ENCODE data around the gene TIMM17A. TPM values are rescaled to one million over a fixed set of nuclear protein-coding genes. Genes with fewer than 3 reads are reported as not detected.
"Not testable (repeated sequence)": the region's sequence is repeated elsewhere in the genome, so short reads cannot be mapped to it uniquely, and the experiment has no call there.

TIMM17A gene
- total RNA-seq, 2 experiments from 2014 or later = 116 to 120 TPM

GRCh38 chr1:202013603-202014002 is 58.3 kb downstream of the TIMM17A start:
- Mint-ChIP-seq H3K27ac (no peak overlapping the region), H3K36me3 (no peaks in the 10 kb centered on the region), H3K4me3 (no peak overlapping the region), H3K9me3 (no peaks in the 10 kb centered on the region), H3K27me3 (peaks cover 4% of the 10 kb centered on the region), H3K4me1 (no peaks in the 10 kb centered on the region)
- DNase-seq = no peak

- Mint-ChIP-seq H3K9me3 (no peaks in the 10 kb centered on the region), H3K4me1 (no peaks in the 10 kb centered on the region), H3K36me3 (no peaks in the 10 kb centered on the region), H3K27me3 (peaks cover 4% of the 10 kb centered on the region), H3K27ac (no peak overlapping the region), H3K4me3 (no peak overlapping the region)
- no peak for DNase-seq
These were observed 58.8 kb downstream of the TIMM17A start for GRCh38 chr1:202014060-202014459.

GRCh38 chr1:202014915-202015661 is 59.8 kb downstream of the TIMM17A start:
- H3K36me3 Mint-ChIP-seq = no peaks in the 10 kb centered on the region

GRCh38 chr1:202015662-202015937 is 60.3 kb downstream of the TIMM17A start:
- Mint-ChIP-seq H3K4me1 (no peaks in the 10 kb centered on the region), H3K27ac (no peak overlapping the region), H3K9me3 (no peaks in the 10 kb centered on the region), H3K36me3 (no peaks in the 10 kb centered on the region), H3K27me3 (peaks cover 4% of the 10 kb centered on the region), H3K4me3 (no peak overlapping the region)
- no peak for DNase-seq

More at GRCh38 chr1:202014915-202015661, 59.8 kb downstream of the TIMM17A start:
- no peak for DNase-seq
- no peaks in the 10 kb centered on the region for H3K9me3 Mint-ChIP-seq
- peaks cover 4% of the 10 kb centered on the region for H3K27me3 Mint-ChIP-seq
- no peaks in the 10 kb centered on the region for H3K4me1 Mint-ChIP-seq
- no peak overlapping the region for H3K4me3 Mint-ChIP-seq
- no peak overlapping the region for H3K27ac Mint-ChIP-seq

- Mint-ChIP-seq H3K4me3 (no peak overlapping the region), H3K9me3 (no peaks in the 10 kb centered on the region), H3K4me1 (no peaks in the 10 kb centered on the region), H3K36me3 (no peaks in the 10 kb centered on the region), H3K27ac (no peak overlapping the region), H3K27me3 (peaks cover 4% of the 10 kb centered on the region)
- no peak for DNase-seq
These were observed 60.9 kb downstream of the TIMM17A start for GRCh38 chr1:202016022-202016810.

- no peaks in the 10 kb centered on the region for H3K4me1 Mint-ChIP-seq
- no peak for DNase-seq
- H3K9me3 Mint-ChIP-seq = no peaks in the 10 kb centered on the region
- H3K27ac Mint-ChIP-seq = no peak overlapping the region
- no peak overlapping the region for H3K4me3 Mint-ChIP-seq
- peaks cover 4% of the 10 kb centered on the region for H3K27me3 Mint-ChIP-seq
- no peaks in the 10 kb centered on the region for H3K36me3 Mint-ChIP-seq
These were observed 61.8 kb downstream of the TIMM17A start for GRCh38 chr1:202016811-202017748.

- Mint-ChIP-seq H3K36me3 (no peaks in the 10 kb centered on the region), H3K9me3 (no peaks in the 10 kb centered on the region), H3K4me3 (no peak overlapping the region), H3K27ac (no peak overlapping the region), H3K4me1 (no peaks in the 10 kb centered on the region), H3K27me3 (peaks cover 4% of the 10 kb centered on the region)
- no peak for DNase-seq
These were observed 62.6 kb downstream of the TIMM17A start for GRCh38 chr1:202017749-202018467.

GRCh38 chr1:202018468-202019234 is 63.3 kb downstream of the TIMM17A start:
- H3K27me3 Mint-ChIP-seq = peaks cover 4% of the 10 kb centered on the region
- no peak overlapping the region for H3K4me3 Mint-ChIP-seq
- H3K9me3 Mint-ChIP-seq = no peaks in the 10 kb centered on the region
- no peaks in the 10 kb centered on the region for H3K36me3 Mint-ChIP-seq
- no peak overlapping the region for H3K27ac Mint-ChIP-seq
- no peaks in the 10 kb centered on the region for H3K4me1 Mint-ChIP-seq
- no peak for DNase-seq

GRCh38 chr1:202019235-202019558 is 63.9 kb downstream of the TIMM17A start:
- H3K36me3 Mint-ChIP-seq, H3K4me1 Mint-ChIP-seq, DNase-seq, H3K27ac Mint-ChIP-seq, H3K4me3 Mint-ChIP-seq, H3K27me3 Mint-ChIP-seq, H3K9me3 Mint-ChIP-seq: not testable (repeated sequence)

Other genes starting within 250 kb of the TIMM17A start
- 10 to 100 TPM; 69.2 to 69.4 TPM for gene IPO9, start 126.3 kb upstream of the TIMM17A start, total RNA-seq
- not detected for gene SHISA4, start 66.6 kb upstream of the TIMM17A start, total RNA-seq
- gene LMOD1, start 9.0 kb upstream of the TIMM17A start, total RNA-seq = not detected
- gene RNPEP, start 27.1 kb downstream of the TIMM17A start, total RNA-seq = 10 to 100 TPM; 33.1 to 34.0 TPM
- gene ELF3, start 55.1 kb downstream of the TIMM17A start, total RNA-seq = under 1 TPM in 1 of 2 experiments, not detected in 1; 0.30 TPM
- gene GPR37L1, start 167.4 kb downstream of the TIMM17A start, total RNA-seq = not detected
- 10 to 100 TPM; 23.4 to 27.8 TPM for gene ARL8A, start 189.2 kb downstream of the TIMM17A start, total RNA-seq
- 100 to 1,000 TPM; 317 to 329 TPM for gene PTPN7, start 205.1 kb downstream of the TIMM17A start, total RNA-seq
- gene LGR6, start 238.3 kb downstream of the TIMM17A start, total RNA-seq = under 1 TPM; 0.06 to 0.22 TPM